Measurements from ENCODE around the gene DDX17. TPM values are rescaled to one million over a fixed set of nuclear protein-coding genes. Genes with fewer than 3 reads are reported as not detected.

The DDX17 gene
- polyA plus RNA-seq, 1 donor (not counting 4 experiments of a cell fraction or from before 2014, with no cell fraction given): 270 TPM

DNA sequence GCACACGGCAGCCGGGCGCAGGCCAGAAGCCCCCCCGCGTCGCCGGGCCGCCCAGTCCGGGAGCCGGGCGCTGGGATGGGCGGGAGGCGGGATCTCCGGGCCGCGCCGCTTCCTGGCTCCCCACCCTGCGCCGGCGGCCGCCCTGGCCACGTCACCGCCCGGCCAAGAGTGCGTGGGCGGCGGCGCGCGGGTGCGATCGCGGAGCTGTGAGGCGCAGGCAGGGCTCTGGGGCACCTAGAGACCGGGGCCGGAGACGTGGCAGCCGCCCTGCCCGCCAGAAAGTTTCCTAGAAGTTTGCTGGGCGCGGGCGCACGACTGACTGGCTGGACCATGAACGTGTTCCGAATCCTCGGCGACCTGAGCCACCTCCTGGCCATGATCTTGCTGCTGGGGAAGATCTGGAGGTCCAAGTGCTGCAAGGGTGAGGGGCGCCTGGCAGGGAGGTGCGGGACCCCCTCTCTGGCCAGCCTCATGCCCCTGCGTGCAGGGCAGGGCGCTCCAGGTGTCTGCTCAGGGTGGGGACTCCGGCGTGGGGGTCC, 38.1 kb downstream of the DDX17 start, which contains the start of gene KDELR3:
Gene KDELR3, plus strand, starts transcription at position 193 of the 539 bp plus-strand sequence. Its CDS starts 138 bp downstream, at position 331.
- no peak for FAIRE-seq
- Histone ChIP-seq H2AFZ (ENCODE audit: control insufficient read depth, low read length) (peak within 1 kb of the TSS; percentile 97), H3K27ac (ENCODE audit: control insufficient read depth, insufficient read depth, low read length) (peak within 1 kb of the TSS; percentile 36), H3K4me1 (ENCODE audit: control insufficient read depth, extremely low read depth, insufficient read depth, low read length) (peaks cover 12% of the 10 kb centered on the region), H4K20me1 (ENCODE audit: control insufficient read depth, extremely low read depth, insufficient read depth, low read length) (no peaks in the 10 kb centered on the region), H3K4me3 (ENCODE audit: control insufficient read depth in 2 of 3, extremely low read depth in 1 of 3, insufficient read depth in 2 of 3, low read depth in 1 of 3, low read length in 3 of 3) (peak within 1 kb of the TSS; percentile 51 to 76 (median 63)), H3K36me3 (ENCODE audit: control insufficient read depth in 2 of 2, extremely low read depth in 1 of 2, insufficient read depth in 2 of 2, low read length in 2 of 2) (no peaks in the 10 kb centered on the region), H3K4me2 (ENCODE audit: control insufficient read depth, extremely low read depth, insufficient read depth, low read depth, low read length) (peak within 1 kb of the TSS; percentile 91), H3K79me2 (ENCODE audit: control insufficient read depth, insufficient read depth, low read length) (no peaks in the 10 kb centered on the region), H3K27me3 (ENCODE audit: control insufficient read depth, extremely low read depth, insufficient read depth, low read length) (peaks cover 12% of the 10 kb centered on the region), H3K9me1 (ENCODE audit: control insufficient read depth, extremely low read depth, insufficient read depth, low read length) (no peaks in the 10 kb centered on the region), H3K9ac (ENCODE audit: control insufficient read depth, extremely low read depth, insufficient read depth, low read length) (peak within 1 kb of the TSS; percentile 81), H3K9me3 (ENCODE audit: control insufficient read depth, low read depth, low read length) (no peaks in the 10 kb centered on the region)
- dilution Hi-C loops (cut with MboI; ENCODE audit: extremely low pct_ligation_motif_present, low sequenced_read_pairs): no loop called here
- peak; percentile 11 for DNase-seq (ENCODE audit: low read depth, low spot score)
- TF ChIP-seq, protein P1, sequence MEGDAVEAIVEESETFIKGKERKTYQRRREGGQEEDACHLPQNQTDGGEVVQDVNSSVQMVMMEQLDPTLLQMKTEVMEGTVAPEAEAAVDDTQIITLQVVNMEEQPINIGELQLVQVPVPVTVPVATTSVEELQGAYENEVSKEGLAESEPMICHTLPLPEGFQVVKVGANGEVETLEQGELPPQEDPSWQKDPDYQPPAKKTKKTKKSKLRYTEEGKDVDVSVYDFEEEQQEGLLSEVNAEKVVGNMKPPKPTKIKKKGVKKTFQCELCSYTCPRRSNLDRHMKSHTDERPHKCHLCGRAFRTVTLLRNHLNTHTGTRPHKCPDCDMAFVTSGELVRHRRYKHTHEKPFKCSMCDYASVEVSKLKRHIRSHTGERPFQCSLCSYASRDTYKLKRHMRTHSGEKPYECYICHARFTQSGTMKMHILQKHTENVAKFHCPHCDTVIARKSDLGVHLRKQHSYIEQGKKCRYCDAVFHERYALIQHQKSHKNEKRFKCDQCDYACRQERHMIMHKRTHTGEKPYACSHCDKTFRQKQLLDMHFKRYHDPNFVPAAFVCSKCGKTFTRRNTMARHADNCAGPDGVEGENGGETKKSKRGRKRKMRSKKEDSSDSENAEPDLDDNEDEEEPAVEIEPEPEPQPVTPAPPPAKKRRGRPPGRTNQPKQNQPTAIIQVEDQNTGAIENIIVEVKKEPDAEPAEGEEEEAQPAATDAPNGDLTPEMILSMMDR (optimal IDR thresholded peaks at IDR 0.05 in 1 of 3, IDR thresholded peaks at IDR 0.05 in 1 of 3, conservative IDR thresholded peaks at IDR 0.05 in 1 of 3; ENCODE audit: extremely low read depth in 1 of 3, insufficient read depth in 2 of 3, low read length in 3 of 3): no peak
- no peak for TF ChIP-seq EZH2 (IDR thresholded peaks at IDR 0.05; ENCODE audit: low read length)

DNA sequence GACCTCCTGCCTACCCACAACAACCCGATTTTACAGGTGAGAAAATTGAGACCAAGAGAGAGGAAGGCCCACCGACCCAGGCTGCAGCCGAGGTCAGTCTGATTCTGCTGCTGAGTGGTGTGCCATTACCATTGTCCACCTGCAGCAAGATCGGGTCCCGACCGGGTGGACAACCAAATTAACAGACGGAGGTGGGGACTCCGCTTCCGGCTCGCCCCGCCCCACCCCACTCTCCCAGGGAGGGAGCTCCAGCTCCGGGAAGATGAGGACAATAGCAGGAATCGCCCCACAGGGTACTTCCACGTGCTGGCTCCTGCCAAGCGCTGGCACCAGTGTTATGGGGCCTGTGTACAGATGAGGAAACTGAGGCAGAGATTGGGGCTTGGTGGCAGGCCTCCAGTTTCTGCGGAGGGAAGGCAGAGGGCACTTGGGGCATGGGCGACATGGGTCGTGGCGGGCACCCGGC, 38.6 kb downstream of the DDX17 start:
- peaks cover 12% of the 10 kb centered on the region for H3K4me1 ChIP-seq (ENCODE audit: control insufficient read depth, extremely low read depth, insufficient read depth, low read length)
- dilution Hi-C loops (cut with MboI; ENCODE audit: extremely low pct_ligation_motif_present, low sequenced_read_pairs): no loop called here
- H3K4me2 ChIP-seq (ENCODE audit: control insufficient read depth, extremely low read depth, insufficient read depth, low read depth, low read length): peak overlapping the region; percentile 91
- H3K36me3 ChIP-seq (ENCODE audit: control insufficient read depth in 2 of 2, extremely low read depth in 1 of 2, insufficient read depth in 2 of 2, low read length in 2 of 2): no peaks in the 10 kb centered on the region
- H3K27ac ChIP-seq (ENCODE audit: control insufficient read depth, insufficient read depth, low read length): no peak overlapping the region
- peak overlapping the region; percentile 78 for H2AFZ ChIP-seq (ENCODE audit: control insufficient read depth, low read length)
- peak overlapping the region; percentile 81 for H3K9ac ChIP-seq (ENCODE audit: control insufficient read depth, extremely low read depth, insufficient read depth, low read length)
- peak overlapping the region; percentile 5 to 76 (median 63) for H3K4me3 ChIP-seq (ENCODE audit: control insufficient read depth in 2 of 3, extremely low read depth in 1 of 3, insufficient read depth in 2 of 3, low read depth in 1 of 3, low read length in 3 of 3)
- no peaks in the 10 kb centered on the region for H4K20me1 ChIP-seq (ENCODE audit: control insufficient read depth, extremely low read depth, insufficient read depth, low read length)
- no peaks in the 10 kb centered on the region for H3K9me3 ChIP-seq (ENCODE audit: control insufficient read depth, low read depth, low read length)
- FAIRE-seq (no peak), DNase-seq (ENCODE audit: low read depth, low spot score) (no peak)
- H3K79me2 ChIP-seq (ENCODE audit: control insufficient read depth, insufficient read depth, low read length): no peaks in the 10 kb centered on the region
- H3K27me3 ChIP-seq (ENCODE audit: control insufficient read depth, extremely low read depth, insufficient read depth, low read length): peaks cover 16% of the 10 kb centered on the region
- H3K9me1 ChIP-seq (ENCODE audit: control insufficient read depth, extremely low read depth, insufficient read depth, low read length): no peaks in the 10 kb centered on the region
- TF ChIP-seq EZH2 (IDR thresholded peaks at IDR 0.05; ENCODE audit: low read length): no peak
- TF ChIP-seq, protein P1 (optimal IDR thresholded peaks at IDR 0.05 in 1 of 3, IDR thresholded peaks at IDR 0.05 in 1 of 3, conservative IDR thresholded peaks at IDR 0.05 in 1 of 3; ENCODE audit: extremely low read depth in 1 of 3, insufficient read depth in 2 of 3, low read length in 3 of 3): no peak

Data from keratinocyte (primary cell).